HG03175 (cell line): ENCODE results near the gene KIT.
"Not testable (repeated sequence)": the region's sequence is repeated elsewhere in the genome, so short reads cannot be mapped to it uniquely, and the experiment has no call there.

Source experiments
- ATAC-seq: cut with Tn5 transposase; IDR thresholded peaks from one replicate; pipeline ENCODE4 v1.9.1; 2021; ENCODE audit warnings: mild to moderate bottlenecking, moderate library complexity; ENCODE audit not compliant: unreplicated experiment

The KIT gene

GRCh38 chr4:54657551-54658251 lies at the start of gene KIT:
Gene KIT (plus strand): TSS chr4:54657957. CDS start chr4:54658015, 58 bp downstream.
- no peak for ATAC-seq

GRCh38 chr4:54609310-54609709 lies 48.4 kb upstream of the KIT start:
- ATAC-seq, result no peak

- no peak for ATAC-seq
Observed at GRCh38 chr4:54614149-54614548, 43.6 kb upstream of the KIT start.

GRCh38 chr4:54620773-54621172 lies 37.0 kb upstream of the KIT start:
- ATAC-seq, result no peak

GRCh38 chr4:54625391-54625790 lies 32.4 kb upstream of the KIT start:
- no peak for ATAC-seq

GRCh38 chr4:54626113-54626512 lies 31.6 kb upstream of the KIT start:
- no peak for ATAC-seq

- ATAC-seq, result no peak
Observed at GRCh38 chr4:54632537-54632936, 25.2 kb upstream of the KIT start.

GRCh38 chr4:54633102-54633740 lies 24.5 kb upstream of the KIT start:
- not testable (repeated sequence) for ATAC-seq

GRCh38 chr4:54635318-54635717 lies 22.4 kb upstream of the KIT start:
- no peak for ATAC-seq

- no peak for ATAC-seq
Observed at GRCh38 chr4:54637325-54637724, 20.4 kb upstream of the KIT start.

- ATAC-seq, result not testable (repeated sequence)
Observed at GRCh38 chr4:54641101-54641500, 16.7 kb upstream of the KIT start.

GRCh38 chr4:54643172-54643571 lies 14.6 kb upstream of the KIT start:
- no peak for ATAC-seq

- ATAC-seq, result no peak
Observed at GRCh38 chr4:54643958-54644751, 13.6 kb upstream of the KIT start.

- no peak for ATAC-seq
Observed at GRCh38 chr4:54645830-54646229, 11.9 kb upstream of the KIT start.

- no peak for ATAC-seq
Observed at GRCh38 chr4:54647070-54647469, 10.7 kb upstream of the KIT start.

- no peak for ATAC-seq
Observed at GRCh38 chr4:54651050-54651449, 6.7 kb upstream of the KIT start.

GRCh38 chr4:54654753-54655152 lies 3.0 kb upstream of the KIT start:
- no peak for ATAC-seq

- ATAC-seq, result no peak
Observed at GRCh38 chr4:54657185-54657550, 589 bp upstream of the KIT start.

GRCh38 chr4:54658252-54659093 lies 716 bp downstream of the KIT start:
- ATAC-seq, result peak; percentile 49

GRCh38 chr4:54659313-54659712 lies 1.6 kb downstream of the KIT start:
- ATAC-seq, result no peak
